SK-N-SH treated with all-trans-retinoic acid at 6 μM for 48 hours (cell line): ENCODE results near the gene PDE3A.

ENCODE experiments used
- ATAC-seq: fragments of 200-7000 bp; cut with Tn5 transposase; 3 replicates; pipeline ENCODE4 v1.9.1; 2020; ENCODE audit warnings: mild to moderate bottlenecking, moderate library complexity
- BACH2 ChIP-seq: fragments of 250-450 bp; sonication (Bioruptor Pico); IDR thresholded peaks from 2 replicates; pipeline ENCODE4 v1.9.0; 2021; ENCODE audit warnings: mild to moderate bottlenecking, borderline replicate concordance
- CREB5 ChIP-seq: fragments of 250-450 bp; sonication (Bioruptor Pico); IDR thresholded peaks from 2 replicates; pipeline ENCODE4 v1.5.1; 2020; ENCODE audit warnings: low read depth, mild to moderate bottlenecking, moderate library complexity
- CSDC2 ChIP-seq: fragments of 250-450 bp; sonication (Bioruptor Pico); IDR thresholded peaks from 2 replicates; pipeline ENCODE4 v1.5.0; 2020; ENCODE audit warnings: mild to moderate bottlenecking, moderate library complexity
- ESRRG ChIP-seq: fragments of 250-450 bp; sonication (Bioruptor Pico); IDR thresholded peaks from 2 replicates; pipeline ENCODE4 v1.6.1; 2021; ENCODE audit warnings: mild to moderate bottlenecking
- GLIS3 ChIP-seq: fragments of 250-450 bp; sonication (Bioruptor Pico); IDR thresholded peaks from 2 replicates; pipeline ENCODE4 v1.5.0; 2020; ENCODE audit warnings: mild to moderate bottlenecking, moderate library complexity
- ISL1 ChIP-seq: fragments of 250-450 bp; sonication (Bioruptor Pico); IDR thresholded peaks from 2 replicates; pipeline ENCODE4 v2.1.2; 2022; ENCODE audit warnings: mild to moderate bottlenecking, moderate library complexity
- OSR1 ChIP-seq: fragments of 250-450 bp; sonication (Bioruptor Pico); IDR thresholded peaks from 2 replicates; pipeline ENCODE4 v1.8.0; 2022; ENCODE audit warnings: moderate library complexity, mild to moderate bottlenecking, inconsistent platforms
- PATZ1 ChIP-seq: fragments of 250-450 bp; sonication (Bioruptor Pico); IDR thresholded peaks from 2 replicates; pipeline ENCODE4 v1.8.0; 2020; ENCODE audit warnings: mild to moderate bottlenecking, moderate library complexity, borderline replicate concordance
- POU6F1 ChIP-seq: fragments of 250-450 bp; sonication (Bioruptor Pico); IDR thresholded peaks from 2 replicates; pipeline ENCODE4 v1.8.0; 2021; ENCODE audit warnings: low read depth, mild to moderate bottlenecking, moderate library complexity, borderline replicate concordance
- SNAI2 ChIP-seq: fragments of 250-450 bp; sonication (Bioruptor Pico); IDR thresholded peaks from 2 replicates; pipeline ENCODE4 v1.5.0; 2020; ENCODE audit warnings: mild to moderate bottlenecking, moderate library complexity
- TCF4 ChIP-seq: fragments of 250-450 bp; sonication (Bioruptor Pico); IDR thresholded peaks from 2 replicates; pipeline ENCODE4 v1.8.0; 2021; ENCODE audit warnings: mild to moderate bottlenecking, moderate library complexity, borderline replicate concordance
- TOX ChIP-seq: fragments of 250-450 bp; sonication (Bioruptor Pico); IDR thresholded peaks from 2 replicates; pipeline ENCODE4 v1.8.0; 2021; ENCODE audit warnings: mild to moderate bottlenecking, moderate library complexity, borderline replicate concordance
- TSHZ2 ChIP-seq: fragments of 250-450 bp; sonication (Bioruptor Pico); IDR thresholded peaks from 2 replicates; pipeline ENCODE4 v1.5.0; 2020; ENCODE audit warnings: mild to moderate bottlenecking, moderate library complexity
- ZC3H10 ChIP-seq: fragments of 250-450 bp; sonication (Bioruptor Pico); IDR thresholded peaks from 2 replicates; pipeline ENCODE4 v1.5.1; 2021; ENCODE audit warnings: mild to moderate bottlenecking, moderate library complexity
- ZFP30 ChIP-seq: fragments of 450-650 bp; formaldehyde crosslinking; IDR thresholded peaks from 2 replicates; pipeline ENCODE4 v1.5.0; 2022; ENCODE audit warnings: mild to moderate bottlenecking, moderate library complexity
- ZNF565 ChIP-seq: fragments of 450-650 bp; formaldehyde crosslinking; conservative IDR thresholded peaks from 2 replicates; pipeline ENCODE4 v1.5.0; 2020; ENCODE audit warnings: low read depth, mild to moderate bottlenecking, moderate library complexity
- ZNF70 ChIP-seq: fragments of 450-650 bp; formaldehyde crosslinking; IDR thresholded peaks from 2 replicates; pipeline ENCODE4 v1.5.0; 2020; ENCODE audit warnings: mild to moderate bottlenecking, moderate library complexity
- ZNF8 ChIP-seq: fragments of 450-650 bp; formaldehyde crosslinking; IDR thresholded peaks from 2 replicates; pipeline ENCODE4 v1.5.0; 2020; ENCODE audit warnings: mild to moderate bottlenecking, moderate library complexity
- TF ChIP-seq, protein P1 (sequence below): fragments of 250-450 bp; sonication (Bioruptor Pico); IDR thresholded peaks from 2 replicates; pipeline ENCODE4 v1.5.1; 2021; ENCODE audit warnings: mild to moderate bottlenecking, moderate library complexity

Gene PDE3A

DNA sequence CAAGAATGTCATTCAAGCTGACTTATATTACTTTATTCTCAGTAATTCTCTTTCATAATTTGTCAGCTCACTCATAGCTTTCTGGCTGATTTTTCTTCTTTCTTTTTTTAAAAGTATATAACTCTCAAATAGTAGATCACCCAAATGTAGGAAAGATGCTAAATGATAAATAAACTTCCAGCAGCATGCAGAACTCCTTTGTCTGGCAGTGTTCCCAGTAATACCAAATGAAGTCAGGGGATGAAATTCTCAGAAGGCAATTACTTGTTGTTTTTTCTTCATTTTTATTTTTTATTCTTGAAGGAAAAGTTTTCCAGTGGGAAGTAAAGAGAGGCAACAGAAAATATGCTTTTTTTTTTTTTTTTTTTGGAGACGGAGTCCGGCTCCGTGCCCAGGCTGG is 193.5 kb downstream of the PDE3A start (continued):
- no peak for TF ChIP-seq POU6F1
- TF ChIP-seq, all 23 proteins: peak for 0

- no peak for ATAC-seq
- TF ChIP-seq BACH2 (CRISPR knock-in tag) (no peak), CSDC2 (CRISPR knock-in tag) (no peak), ESRRG (CRISPR knock-in tag) (no peak), TCF4 (no peak), TOX (no peak), ZFP30 (no peak)
Measured at GRCh38 chr12:20567413-20567812, 199.1 kb downstream of the PDE3A start.

GRCh38 chr12:20572451-20572850 is 204.1 kb downstream of the PDE3A start:
- peak; percentile 52; the same call in 2 of the 3 replicates for ATAC-seq
- TF ChIP-seq SNAI2 (CRISPR knock-in tag): no peak
- no peak for TF ChIP-seq PATZ1 (CRISPR knock-in tag)
- TF ChIP-seq TSHZ2 (CRISPR knock-in tag): no peak
- TF ChIP-seq ISL1 (CRISPR knock-in tag): no peak
- TF ChIP-seq ZNF565 (CRISPR knock-in tag): no peak
- no peak for TF ChIP-seq TOX
- TF ChIP-seq, all 23 proteins: peak for 0

GRCh38 chr12:20576528-20576927 is 208.2 kb downstream of the PDE3A start:
- no peak; the same call in 1 of the 3 replicates for ATAC-seq
- TF ChIP-seq TOX (0 out of 2 replicates have a peak, but pooled peaks have one; percentile 16), BACH2 (CRISPR knock-in tag) (no peak)
- TF ChIP-seq, all 23 proteins: peak for 1

- no peak for TF ChIP-seq ZC3H10 (CRISPR knock-in tag)
- TF ChIP-seq BACH2 (CRISPR knock-in tag): no peak
- no peak for TF ChIP-seq ZNF8 (CRISPR knock-in tag)
- ATAC-seq: no peak
Measured at GRCh38 chr12:20577054-20577453, 208.7 kb downstream of the PDE3A start.

DNA sequence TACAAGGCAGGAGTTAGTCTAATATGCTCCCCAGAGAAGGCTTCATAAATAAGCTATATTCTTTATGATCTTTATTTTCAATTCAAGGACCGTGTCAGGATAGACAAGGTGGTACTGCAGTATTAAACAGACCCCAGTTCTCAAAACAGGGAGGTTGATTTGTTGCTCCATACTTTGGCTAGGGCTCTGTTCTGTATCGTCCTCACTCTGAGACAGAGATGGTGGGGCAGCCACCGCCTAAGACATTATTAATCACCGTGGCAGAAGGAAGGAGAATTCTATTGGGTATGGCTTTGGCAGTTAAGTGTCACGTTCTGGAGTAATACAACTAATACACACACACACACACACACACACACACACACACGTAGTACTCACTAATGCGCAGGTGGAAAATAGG is 209.8 kb downstream of the PDE3A start:
- ATAC-seq: no peak

More for the DNA sequence above, 209.8 kb downstream of the PDE3A start:
- TF ChIP-seq ZNF8 (CRISPR knock-in tag): no peak
- no peak for TF ChIP-seq ISL1 (CRISPR knock-in tag)
- no peak for TF ChIP-seq ZNF70 (CRISPR knock-in tag)
- TF ChIP-seq OSR1: no peak
- TF ChIP-seq, protein P1, sequence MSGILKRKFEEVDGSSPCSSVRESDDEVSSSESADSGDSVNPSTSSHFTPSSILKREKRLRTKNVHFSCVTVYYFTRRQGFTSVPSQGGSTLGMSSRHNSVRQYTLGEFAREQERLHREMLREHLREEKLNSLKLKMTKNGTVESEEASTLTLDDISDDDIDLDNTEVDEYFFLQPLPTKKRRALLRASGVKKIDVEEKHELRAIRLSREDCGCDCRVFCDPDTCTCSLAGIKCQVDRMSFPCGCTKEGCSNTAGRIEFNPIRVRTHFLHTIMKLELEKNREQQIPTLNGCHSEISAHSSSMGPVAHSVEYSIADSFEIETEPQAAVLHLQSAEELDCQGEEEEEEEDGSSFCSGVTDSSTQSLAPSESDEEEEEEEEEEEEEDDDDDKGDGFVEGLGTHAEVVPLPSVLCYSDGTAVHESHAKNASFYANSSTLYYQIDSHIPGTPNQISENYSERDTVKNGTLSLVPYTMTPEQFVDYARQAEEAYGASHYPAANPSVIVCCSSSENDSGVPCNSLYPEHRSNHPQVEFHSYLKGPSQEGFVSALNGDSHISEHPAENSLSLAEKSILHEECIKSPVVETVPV (CRISPR knock-in tag): no peak
- no peak for TF ChIP-seq CREB5
- no peak for TF ChIP-seq GLIS3 (CRISPR knock-in tag)
